NB4 (cell line): ENCODE measurements around the gene MAMLD1.

Experiments used
- MAX ChIP-seq: IDR thresholded peaks from 2 replicates; pipeline ENCODE4 v1.6.1; 2011; ENCODE audit warnings: low read depth, low read length
- MYC ChIP-seq: IDR thresholded peaks from 2 replicates; pipeline ENCODE4 v1.6.1; 2011; ENCODE audit warnings: low read depth, low read length
- POLR2A ChIP-seq: IDR thresholded peaks from 2 replicates; pipeline ENCODE4 v1.6.1; 2011; ENCODE audit warnings: mild to moderate bottlenecking; ENCODE audit not compliant: insufficient read length; ENCODE audit errors: extremely low read depth
- TF ChIP-seq, protein P1 (sequence below): IDR thresholded peaks from one replicate; pipeline ENCODE4 v1.5.1; 2012; ENCODE audit warnings: low read depth, low read length

DNA sequence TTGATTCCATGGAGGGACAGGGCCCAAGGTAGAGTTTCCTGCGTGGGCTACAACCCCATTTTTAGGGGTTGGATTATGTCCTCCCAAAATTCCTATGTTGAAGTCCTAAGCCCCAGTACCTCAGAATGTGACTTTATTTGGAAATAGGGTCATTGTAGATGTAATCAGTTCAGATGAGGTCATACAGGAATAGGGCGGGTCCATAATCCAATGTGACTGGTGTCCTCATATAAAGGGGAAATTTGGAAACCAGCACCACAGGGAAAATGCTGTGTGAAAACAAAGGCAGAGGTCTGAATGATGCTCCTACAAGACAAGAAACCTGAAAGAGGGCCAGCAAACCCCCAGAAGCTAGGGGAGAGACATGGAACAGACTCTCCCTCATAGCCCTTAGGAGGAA lies 31.1 kb upstream of the MAMLD1 start:
- TF ChIP-seq POLR2A (no peak), MAX (no peak), MYC (no peak)
- TF ChIP-seq, protein P1, sequence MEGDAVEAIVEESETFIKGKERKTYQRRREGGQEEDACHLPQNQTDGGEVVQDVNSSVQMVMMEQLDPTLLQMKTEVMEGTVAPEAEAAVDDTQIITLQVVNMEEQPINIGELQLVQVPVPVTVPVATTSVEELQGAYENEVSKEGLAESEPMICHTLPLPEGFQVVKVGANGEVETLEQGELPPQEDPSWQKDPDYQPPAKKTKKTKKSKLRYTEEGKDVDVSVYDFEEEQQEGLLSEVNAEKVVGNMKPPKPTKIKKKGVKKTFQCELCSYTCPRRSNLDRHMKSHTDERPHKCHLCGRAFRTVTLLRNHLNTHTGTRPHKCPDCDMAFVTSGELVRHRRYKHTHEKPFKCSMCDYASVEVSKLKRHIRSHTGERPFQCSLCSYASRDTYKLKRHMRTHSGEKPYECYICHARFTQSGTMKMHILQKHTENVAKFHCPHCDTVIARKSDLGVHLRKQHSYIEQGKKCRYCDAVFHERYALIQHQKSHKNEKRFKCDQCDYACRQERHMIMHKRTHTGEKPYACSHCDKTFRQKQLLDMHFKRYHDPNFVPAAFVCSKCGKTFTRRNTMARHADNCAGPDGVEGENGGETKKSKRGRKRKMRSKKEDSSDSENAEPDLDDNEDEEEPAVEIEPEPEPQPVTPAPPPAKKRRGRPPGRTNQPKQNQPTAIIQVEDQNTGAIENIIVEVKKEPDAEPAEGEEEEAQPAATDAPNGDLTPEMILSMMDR: no peak
